ENCODE results near the gene C7orf57. TPM values are rescaled to one million over a fixed set of nuclear protein-coding genes. Genes with fewer than 3 reads are reported as not detected.
A peak's percentile ranks its signal among the peaks of the same experiment; 100 is the strongest.
"Not testable (repeated sequence)": the region's sequence is repeated elsewhere in the genome, so short reads cannot be mapped to it uniquely, and the experiment has no call there.

The C7orf57 gene
- total RNA-seq (2014; rRNA removed; shearing (Covaris generic); ENCODE audit: low replicate concordance): 0.26 and 1.6 TPM in 2 replicates

DNA sequence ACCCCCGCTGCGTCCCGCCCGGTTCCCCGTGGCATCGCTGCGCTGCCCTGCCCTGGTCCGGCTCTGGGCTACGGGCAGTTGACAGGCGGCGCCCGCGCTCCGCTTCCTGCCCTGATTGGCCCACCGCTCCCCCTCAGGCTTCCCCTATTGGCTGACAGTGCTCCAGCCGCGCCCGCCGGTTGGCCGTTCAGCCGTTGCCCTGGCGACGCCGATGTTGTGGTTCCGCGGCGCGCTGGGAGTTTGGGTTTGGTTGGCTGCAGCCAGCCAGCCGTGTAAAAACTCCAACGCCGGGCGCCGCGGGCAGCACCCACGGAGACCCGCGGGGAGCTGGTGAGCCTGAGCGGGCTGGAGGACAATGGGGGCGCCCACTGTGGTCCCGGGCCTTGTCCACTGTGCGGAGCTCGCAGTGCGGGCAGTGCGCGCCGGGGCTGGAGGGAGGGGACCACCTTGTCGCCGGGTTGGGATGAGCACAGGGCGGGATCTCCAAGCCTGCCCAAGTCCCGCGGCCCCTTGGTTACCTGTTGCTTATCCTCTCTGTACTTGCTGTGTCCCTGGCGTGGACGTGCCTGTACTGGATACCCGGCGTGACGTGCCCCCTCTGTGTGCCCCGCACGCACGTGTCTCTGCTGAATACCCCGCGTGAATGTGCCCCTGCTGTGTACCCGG, at the start of gene C7orf57:
C7orf57 (plus strand) TSS at position 243 of the 666 bp plus-strand sequence. CDS start 766 bp downstream, outside the sequence.
- DNase-seq (ENCODE audit: low read depth): peak; percentile 91
- in situ Hi-C loops (cut with HindIII; ENCODE audit: low pct_unique_long_range_greater_than_20kb, low sequenced_read_pairs): no loop called here

GRCh38 chr7:47988496-47989386, 46.6 kb upstream of the C7orf57 start:
- in situ Hi-C loops (cut with HindIII; ENCODE audit: low pct_unique_long_range_greater_than_20kb, low sequenced_read_pairs): no loop called here
- no peak for DNase-seq (ENCODE audit: low read depth)

DNA sequence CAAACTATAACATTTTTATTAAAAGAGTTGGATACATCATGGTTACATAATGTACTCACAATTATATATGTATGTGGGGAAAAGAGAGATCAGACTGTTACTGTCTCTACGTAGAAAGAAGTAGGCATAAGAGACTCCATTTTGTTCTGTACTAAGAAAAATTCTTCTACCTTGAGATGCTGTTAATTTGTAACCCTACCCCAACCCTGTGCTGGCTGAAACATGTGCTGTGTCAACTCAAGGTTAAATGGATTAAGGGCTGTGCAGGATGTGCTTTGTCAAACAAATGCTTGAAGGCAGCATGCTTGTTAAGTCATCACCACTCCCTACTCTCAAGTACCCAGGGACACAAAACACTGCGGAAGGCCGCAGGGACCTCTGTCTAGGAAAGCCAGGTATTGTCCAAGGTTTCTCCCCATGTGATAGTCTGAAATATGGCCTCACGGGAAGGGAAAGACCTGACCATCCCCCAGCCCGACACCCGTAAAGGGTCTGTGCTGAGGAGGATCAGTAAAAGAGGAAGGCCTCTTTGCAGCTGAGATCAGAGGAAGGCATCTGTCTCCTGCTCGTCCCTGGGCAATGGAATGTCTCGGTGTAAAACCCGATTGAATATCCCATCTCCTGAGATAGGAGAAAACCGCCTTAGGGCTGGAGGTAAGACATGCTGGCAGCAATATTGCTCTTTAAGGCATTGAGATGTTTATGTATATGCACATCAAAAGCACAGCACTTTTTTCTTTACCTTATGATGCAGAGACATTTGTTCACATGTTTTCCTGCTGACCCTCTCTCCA, 45.5 kb upstream of the C7orf57 start:
- peak; percentile 12 for DNase-seq (ENCODE audit: low read depth)
- in situ Hi-C loops (cut with HindIII; ENCODE audit: low pct_unique_long_range_greater_than_20kb, low sequenced_read_pairs): not testable (repeated sequence)

GRCh38 chr7:47990592-47990991, 44.8 kb upstream of the C7orf57 start:
- no peak for DNase-seq (ENCODE audit: low read depth)
- in situ Hi-C loops (cut with HindIII; ENCODE audit: low pct_unique_long_range_greater_than_20kb, low sequenced_read_pairs): no loop called here

DNA sequence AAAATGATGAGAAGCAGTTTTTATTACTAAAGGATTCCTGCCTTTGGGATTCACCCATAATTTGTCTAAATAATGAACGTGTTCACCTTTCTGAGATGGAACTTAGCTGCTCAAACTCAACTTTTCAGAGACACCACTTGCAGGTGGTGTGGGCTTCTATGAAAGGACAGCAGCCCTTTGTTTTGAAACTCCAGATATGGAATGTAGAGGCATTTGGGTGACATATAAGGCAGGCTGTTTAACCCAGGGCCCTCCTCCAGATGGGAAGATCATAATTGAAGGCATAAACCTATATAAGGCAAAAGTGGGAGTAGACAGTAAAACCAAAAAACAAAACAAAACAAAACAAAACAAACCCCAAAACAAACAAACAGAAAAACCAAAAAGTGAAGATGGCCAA, 44.1 kb upstream of the C7orf57 start:
- in situ Hi-C loops (cut with HindIII; ENCODE audit: low pct_unique_long_range_greater_than_20kb, low sequenced_read_pairs): no loop called here
- DNase-seq (ENCODE audit: low read depth): no peak

- peak; percentile 86 for DNase-seq (ENCODE audit: low read depth)
- in situ Hi-C loops (cut with HindIII; ENCODE audit: low pct_unique_long_range_greater_than_20kb, low sequenced_read_pairs): no loop called here
Observed at GRCh38 chr7:47991741-47992311, 43.5 kb upstream of the C7orf57 start.

DNA sequence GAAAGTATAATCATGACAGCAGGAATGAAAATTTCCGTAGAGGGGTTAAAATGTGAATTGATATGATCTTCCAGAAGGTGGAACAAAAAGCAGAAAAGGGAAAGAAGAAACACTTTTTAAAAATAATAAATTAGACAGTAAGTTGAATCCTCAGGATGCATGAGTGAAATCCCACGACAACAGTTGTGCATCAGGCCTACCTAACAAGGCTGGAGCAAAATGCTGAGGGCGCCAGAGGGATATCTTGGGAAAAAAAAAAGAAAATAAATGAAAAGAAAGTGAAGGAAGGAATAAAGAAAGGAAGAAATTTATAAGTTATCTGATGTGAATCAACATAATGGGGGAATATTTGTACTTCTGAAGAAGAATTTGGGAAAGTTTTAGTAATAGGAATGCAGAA, 42.9 kb upstream of the C7orf57 start:
- in situ Hi-C loops (cut with HindIII; ENCODE audit: low pct_unique_long_range_greater_than_20kb, low sequenced_read_pairs): no loop called here
- no peak for DNase-seq (ENCODE audit: low read depth)

GRCh38 chr7:47999413-47999812, 35.9 kb upstream of the C7orf57 start:
- in situ Hi-C loops (cut with HindIII; ENCODE audit: low pct_unique_long_range_greater_than_20kb, low sequenced_read_pairs): no loop called here
- DNase-seq (ENCODE audit: low read depth): no peak

DNA sequence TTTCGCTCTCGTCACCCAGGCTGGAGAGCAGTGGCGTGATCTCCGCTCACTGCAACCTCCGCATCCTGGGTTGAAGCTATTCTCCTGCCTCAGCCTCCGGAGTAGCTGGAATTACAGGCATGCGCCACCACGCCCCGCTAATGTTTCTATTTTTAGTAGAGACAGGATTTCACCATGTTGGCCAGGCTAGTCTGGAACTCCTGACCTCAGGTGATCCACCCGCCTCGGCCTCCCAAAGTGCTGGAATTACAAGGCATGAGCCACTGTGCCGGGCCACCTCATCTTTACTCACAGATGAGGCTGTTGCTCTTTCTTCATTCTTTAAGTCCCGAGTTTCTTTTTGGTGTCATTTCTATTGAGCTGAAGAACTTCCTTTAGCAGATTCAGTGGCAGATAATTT, 35.2 kb upstream of the C7orf57 start:
- DNase-seq (ENCODE audit: low read depth): peak; percentile 13
- in situ Hi-C loops (cut with HindIII; ENCODE audit: low pct_unique_long_range_greater_than_20kb, low sequenced_read_pairs): not testable (repeated sequence)

DNA sequence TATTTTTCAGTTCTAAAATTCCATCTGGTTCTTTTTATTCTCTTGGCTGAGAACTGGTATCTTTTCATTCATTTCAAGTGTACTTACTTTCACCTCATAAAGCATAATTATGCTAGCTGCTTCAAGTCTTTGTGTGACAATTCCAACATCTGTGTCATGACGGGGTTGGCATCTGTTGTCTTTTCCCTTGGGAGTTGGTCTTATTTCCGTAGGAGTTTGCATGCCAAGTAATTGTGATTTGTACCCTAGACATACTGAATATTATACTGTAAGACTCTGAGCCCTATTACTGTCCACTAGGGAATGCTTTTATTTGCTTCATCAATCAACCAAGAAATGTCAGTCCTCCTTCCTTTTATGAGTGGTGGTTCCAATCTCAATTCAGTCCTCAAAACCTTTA, 31.3 kb upstream of the C7orf57 start:
- DNase-seq (ENCODE audit: low read depth): no peak
- in situ Hi-C loops (cut with HindIII; ENCODE audit: low pct_unique_long_range_greater_than_20kb, low sequenced_read_pairs): no loop called here

- in situ Hi-C loops (cut with HindIII; ENCODE audit: low pct_unique_long_range_greater_than_20kb, low sequenced_read_pairs): no loop called here
- no peak for DNase-seq (ENCODE audit: low read depth)
Observed at GRCh38 chr7:48004638-48005037, 30.7 kb upstream of the C7orf57 start.

GRCh38 chr7:48006866-48007265, 28.5 kb upstream of the C7orf57 start:
- no peak for DNase-seq (ENCODE audit: low read depth)
- in situ Hi-C loops (cut with HindIII; ENCODE audit: low pct_unique_long_range_greater_than_20kb, low sequenced_read_pairs): no loop called here

GRCh38 chr7:48009257-48009656, 26.1 kb upstream of the C7orf57 start:
- in situ Hi-C loops (cut with HindIII; ENCODE audit: low pct_unique_long_range_greater_than_20kb, low sequenced_read_pairs): no loop called here
- no peak for DNase-seq (ENCODE audit: low read depth)

DNA sequence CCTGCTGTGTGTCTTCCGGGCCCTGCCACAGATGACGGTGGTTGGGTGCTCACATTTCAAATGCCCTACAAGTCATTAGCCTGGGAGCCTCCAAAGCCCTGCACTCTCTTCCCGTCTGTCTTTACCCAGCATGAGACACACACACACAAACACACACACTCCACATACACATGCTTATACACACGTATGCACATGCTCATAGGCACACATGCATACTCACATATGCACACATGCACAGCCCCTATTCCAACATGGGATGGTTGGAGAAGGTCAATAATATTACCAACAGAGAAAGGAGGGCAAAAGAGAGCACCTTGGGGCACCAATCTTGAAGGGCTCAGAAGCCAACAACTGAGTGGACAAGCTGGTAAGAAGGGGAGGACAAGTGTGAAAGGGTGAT, 25.4 kb upstream of the C7orf57 start:
- in situ Hi-C loops (cut with HindIII; ENCODE audit: low pct_unique_long_range_greater_than_20kb, low sequenced_read_pairs): no loop called here

GRCh38 chr7:48011323-48011722, 24.0 kb upstream of the C7orf57 start:
- no peak for DNase-seq (ENCODE audit: low read depth)
- in situ Hi-C loops (cut with HindIII; ENCODE audit: low pct_unique_long_range_greater_than_20kb, low sequenced_read_pairs): no loop called here

More for the DNA sequence above, 25.4 kb upstream of the C7orf57 start:
- no peak for DNase-seq (ENCODE audit: low read depth)

GRCh38 chr7:48011951-48012350, 23.4 kb upstream of the C7orf57 start:
- no peak for DNase-seq (ENCODE audit: low read depth)
- in situ Hi-C loops (cut with HindIII; ENCODE audit: low pct_unique_long_range_greater_than_20kb, low sequenced_read_pairs): no loop called here

DNA sequence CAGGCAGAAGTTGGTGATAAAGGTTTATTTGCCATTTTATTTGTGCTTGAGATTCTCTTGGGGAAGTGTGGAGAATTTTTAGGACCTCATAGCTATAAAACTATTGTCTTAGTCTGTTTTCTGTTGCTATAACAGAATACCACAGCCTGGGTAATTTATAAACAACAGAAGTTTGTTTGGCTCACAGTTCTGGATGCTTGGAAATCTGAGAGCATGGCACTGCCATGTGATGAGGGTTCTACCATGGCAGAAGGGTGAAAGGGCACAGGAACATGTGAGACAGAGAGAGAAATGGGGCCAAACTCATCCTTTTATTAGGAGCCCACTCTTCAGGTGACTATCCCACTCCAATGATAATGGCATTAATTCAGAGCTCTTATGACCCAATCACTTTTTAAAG, 18.7 kb upstream of the C7orf57 start:
- in situ Hi-C loops (cut with HindIII; ENCODE audit: low pct_unique_long_range_greater_than_20kb, low sequenced_read_pairs): no loop called here
- DNase-seq (ENCODE audit: low read depth): no peak

- in situ Hi-C loops (cut with HindIII; ENCODE audit: low pct_unique_long_range_greater_than_20kb, low sequenced_read_pairs): no loop called here
- DNase-seq (ENCODE audit: low read depth): no peak
Observed at GRCh38 chr7:48017674-48018073, 17.7 kb upstream of the C7orf57 start.
